IMR-90 (cell line): ENCODE data around the gene TBC1D23. TPM values are rescaled to one million over a fixed set of nuclear protein-coding genes. Genes with fewer than 3 reads are reported as not detected.

Source experiments
- ATAC-seq: fragments of 200-7000 bp; cut with Tn5 transposase; 2 replicates; pipeline ENCODE4 v1.9.1; 2020; ENCODE audit warnings: low read depth, mild to moderate bottlenecking, moderate library complexity
- BruUV-seq: library from RNA; stranded (reverse); fragments of 400-500 nt; replicated peaks from 2 replicates; lab custom pipeline; 2021; lab: Mats Ljungman, UMichigan
- CTCF ChIA-PET: fragments of 300-600 bp; formaldehyde crosslinking; extraction: SDS; loops from one replicate; lab custom pipeline; 2021; ENCODE audit warnings: antibody characterized with exemption; lab: Yijun Ruan, JAX
- POLR2A ChIA-PET: fragments of 300-600 bp; sonication (Branson Sonifier 250); formaldehyde crosslinking; loops from one replicate; lab custom pipeline; 2022; ENCODE audit warnings: antibody characterized with exemption; ENCODE audit not compliant: unreplicated experiment; lab: Charles Lee
- DNase-seq: peaks from one replicate; pipeline ENCODE4 v3.0.0; 2013
- H2AFZ ChIP-seq: replicated peaks from 2 replicates; pipeline ENCODE3; 2013; ENCODE audit warnings: low read length, mild to moderate bottlenecking; ENCODE audit not compliant: poor library complexity
- H2AK5ac ChIP-seq: 2 replicates; pipeline ENCODE4 v1.6.1; 2013; ENCODE audit warnings: low read depth, low read length, inconsistent platforms
- H2AK9ac ChIP-seq: replicated peaks from 2 replicates; pipeline ENCODE3; 2013; ENCODE audit warnings: mild to moderate bottlenecking, low read depth, low read length, moderate library complexity; ENCODE audit not compliant: poor library complexity
- H2BK120ac ChIP-seq: 2 replicates; pipeline ENCODE4 v1.6.1; 2013; ENCODE audit warnings: low read depth, low read length, inconsistent platforms
- H2BK15ac ChIP-seq: 3 replicates; pipeline ENCODE4 v1.6.1; 2013; ENCODE audit warnings: low read depth, low read length, inconsistent platforms
- H2BK20ac ChIP-seq: 2 replicates; pipeline ENCODE4 v1.6.1; 2013; ENCODE audit warnings: low read depth, mild to moderate bottlenecking, inconsistent platforms, low read length, moderate library complexity
- H2BK5ac ChIP-seq: 2 replicates; pipeline ENCODE4 v1.6.1; 2013; ENCODE audit warnings: mild to moderate bottlenecking, low read depth, low read length, inconsistent platforms; ENCODE audit not compliant: poor library complexity, severe bottlenecking
- H3K14ac ChIP-seq: replicated peaks from 2 replicates; pipeline ENCODE4 v1.6.1; 2013; ENCODE audit warnings: low read depth, low read length, inconsistent platforms
- H3K18ac ChIP-seq: 2 replicates; pipeline ENCODE4 v1.6.1; 2013; ENCODE audit warnings: low read depth, low read length, control low read depth
- H3K23ac ChIP-seq: 2 replicates; pipeline ENCODE4 v1.6.1; 2013; ENCODE audit warnings: low read depth, low read length, inconsistent platforms
- H3K27ac ChIP-seq: 2 replicates; pipeline ENCODE4 v1.5.1; 2013; ENCODE audit warnings: mild to moderate bottlenecking, control low read depth, low read length; ENCODE audit not compliant: insufficient read depth
- H3K27me3 ChIP-seq: 2 replicates; pipeline ENCODE4 v1.6.1; 2013; ENCODE audit warnings: low read length; ENCODE audit not compliant: control insufficient read depth, insufficient read depth
- H3K36me3 ChIP-seq: 2 replicates; pipeline ENCODE4 v1.6.1; 2013; ENCODE audit warnings: low read length, mixed read lengths; ENCODE audit not compliant: control insufficient read depth, insufficient read depth
- H3K4ac ChIP-seq: 2 replicates; pipeline ENCODE4 v1.6.1; 2013; ENCODE audit warnings: low read depth, low read length, inconsistent platforms
- H3K4me1 ChIP-seq: 2 replicates; pipeline ENCODE4 v1.6.1; 2013; ENCODE audit warnings: low read length, mixed read lengths; ENCODE audit not compliant: control insufficient read depth, insufficient read depth
- H3K4me2 ChIP-seq: 2 replicates; pipeline ENCODE4 v1.6.1; 2013; ENCODE audit warnings: low read depth, mild to moderate bottlenecking, control low read depth, low read length, moderate library complexity
- H3K4me3 ChIP-seq: 2 replicates; pipeline ENCODE4 v1.5.1; 2013; ENCODE audit warnings: low read depth, mild to moderate bottlenecking, control low read depth, low read length, moderate library complexity; ENCODE audit not compliant: insufficient read depth
- H3K56ac ChIP-seq: 2 replicates; pipeline ENCODE4 v1.6.1; 2013; ENCODE audit warnings: low read length, inconsistent platforms; ENCODE audit not compliant: insufficient read depth; ENCODE audit errors: extremely low read depth
- H3K79me1 ChIP-seq, 2 experiments: 2 replicates each; pipeline ENCODE4 v1.6.1; 2013; ENCODE audit warnings: low read length in 2 of 2, inconsistent platforms in 1 of 2, low read depth in 1 of 2
- H3K9ac ChIP-seq: 2 replicates; pipeline ENCODE4 v1.6.1; 2013; ENCODE audit warnings: low read depth, low read length, control low read depth
- H3K9me1 ChIP-seq: 2 replicates; pipeline ENCODE4 v1.6.1; 2013; ENCODE audit warnings: low read length, inconsistent platforms; ENCODE audit not compliant: insufficient read depth
- H3K9me3 ChIP-seq: 2 replicates; pipeline ENCODE4 v1.6.1; 2013; ENCODE audit warnings: low read length; ENCODE audit not compliant: control insufficient read depth, insufficient read depth
- H4K20me1 ChIP-seq: 2 replicates; pipeline ENCODE4 v1.6.1; 2013; ENCODE audit warnings: low read length, inconsistent platforms; ENCODE audit not compliant: insufficient read depth
- H4K5ac ChIP-seq: 2 replicates; pipeline ENCODE4 v1.6.1; 2013; ENCODE audit warnings: mild to moderate bottlenecking, low read depth, low read length, control low read depth
- H4K8ac ChIP-seq, 2 experiments: 2 replicates each; pipeline ENCODE4 v1.6.1; 2013; ENCODE audit warnings: low read depth in 2 of 2, low read length in 2 of 2, control low read depth in 1 of 2, inconsistent platforms in 1 of 2
- H4K91ac ChIP-seq: 2 replicates; pipeline ENCODE4 v1.6.1; 2013; ENCODE audit warnings: low read depth, low read length, inconsistent platforms; ENCODE audit not compliant: insufficient read depth
- CEBPB ChIP-seq: IDR thresholded peaks from 2 replicates; pipeline ENCODE4 v1.6.1; 2012; ENCODE audit warnings: low read depth, low read length, improper control_type of control experiment
- RAD21 ChIP-seq: IDR thresholded peaks from 2 replicates; pipeline ENCODE4 v1.6.1; 2012; ENCODE audit warnings: low read length, improper control_type of control experiment
- RCOR1 ChIP-seq: IDR thresholded peaks from 2 replicates; pipeline ENCODE4 v1.6.1; 2012; ENCODE audit warnings: mild to moderate bottlenecking, low read length, improper control_type of control experiment; ENCODE audit not compliant: insufficient replicate concordance
- RFX5 ChIP-seq: IDR thresholded peaks from 2 replicates; pipeline ENCODE4 v1.8.0; 2012; ENCODE audit warnings: low read depth, mild to moderate bottlenecking, low read length, moderate library complexity
- WGBS, 2 experiments: methylation state at CpG; one replicate each; pipeline versions ENCODE4 v1.1.5 to v1.1.7; 2013; ENCODE audit warnings: missing lambda C conversion rate in 2 of 2; ENCODE audit not compliant: insufficient read length in 1 of 2; ENCODE audit errors: extremely low coverage in 2 of 2; 5-methylcytosine and 5-hydroxymethylcytosine counted together
- dilution Hi-C: fragments of 300-500 bp; cut with HindIII; formaldehyde crosslinking; loops from one replicate; pipeline ENCODE4 v1.14.3; 2018; ENCODE audit warnings: low sequenced_read_pairs; ENCODE audit not compliant: unreplicated experiment
- in situ Hi-C: fragments of 300-500 bp; cut with MboI; formaldehyde crosslinking; loops from 3 replicates; pipeline ENCODE4 v1.14.3; 2019; ENCODE audit warnings: low sequenced_read_pairs, inconsistent platforms, mixed read lengths
- intact Hi-C: fragments of 100-400 bp; cut with micrococcal nuclease; formaldehyde crosslinking; loops from 2 replicates; pipeline ENCODE4 v1.10.0; 2022
- polyA plus RNA-seq, 3 experiments: library from polyadenylated mRNA; depleted of rRNA; stranded (reverse); fragments of >200 nt; gene quantifications; 2 replicates each; pipeline ENCODE4 v1.2.3, GENCODE V29; 2012; ENCODE audit warnings: low replicate concordance in 1 of 3
- total RNA-seq: library from RNA; depleted of rRNA; stranded (reverse); fragments of >200 nt; gene quantifications from 2 replicates; pipeline ENCODE4 v1.2.3, GENCODE V29; 2012

TBC1D23 gene
- total and polyA plus RNA-seq, 2 of the 4 experiments (the other 2 are of a cell fraction) = 21.2 to 67.0 TPM

GRCh38 chr3:100230710-100231109 lies 30.1 kb upstream of the TBC1D23 start:
- no peak overlapping the region; the same call in 2 of the 3 replicates for H2BK15ac ChIP-seq
- H4K91ac ChIP-seq = no peak overlapping the region
- no peak overlapping the region for H3K4me2 ChIP-seq
- no peak for DNase-seq
- H3K9me1 ChIP-seq = no peaks in the 10 kb centered on the region
- H2BK120ac ChIP-seq = peak overlapping the region; percentile 77; the same call in 1 of the 2 replicates
- H4K20me1 ChIP-seq = no peaks in the 10 kb centered on the region
- H2AK5ac ChIP-seq = no peak overlapping the region
- ATAC-seq = no peak
- peak overlapping the region; percentile 51; the same call in 1 of the 2 replicates for H2BK20ac ChIP-seq
- intact Hi-C loops = no loop called here
- ChIA-PET POLR2A (no interaction called here), CTCF (no interaction called here)
- H3K4me1 ChIP-seq = peaks cover 12% of the 10 kb centered on the region; the same call in 1 of the 2 replicates
- no peaks in the 10 kb centered on the region for H3K36me3 ChIP-seq
- no peak overlapping the region for H3K9ac ChIP-seq
- H3K56ac ChIP-seq = no peak overlapping the region
- no TSS peak for BruUV-seq
- H2BK5ac ChIP-seq = peak overlapping the region; percentile 38
- no peak overlapping the region for H4K5ac ChIP-seq
- no peak overlapping the region for H3K4me3 ChIP-seq
- no peak overlapping the region for H2AFZ ChIP-seq
- dilution Hi-C loops = no loop called here
- WGBS, 2 experiments = no CpG with 5 or more reads among the region's 3 CpGs
- H4K8ac ChIP-seq = no peak overlapping the region
- TF ChIP-seq RAD21 = no peak
- no peak for TF ChIP-seq RFX5
- TF ChIP-seq CEBPB = no peak
- TF ChIP-seq RCOR1 = no peak
- no peaks in the 10 kb centered on the region for H3K79me1 ChIP-seq
- H3K14ac ChIP-seq = 0 out of 2 replicates have a peak overlapping the region, but pooled peaks have one; percentile 19
- no peak overlapping the region for H3K23ac ChIP-seq
- H3K18ac ChIP-seq = no peak overlapping the region
- no peak overlapping the region; the same call in 1 of the 2 replicates for H3K4ac ChIP-seq
- H3K9me3 ChIP-seq = peaks cover 5% of the 10 kb centered on the region
- H3K27ac ChIP-seq = no peak overlapping the region
- no peaks in the 10 kb centered on the region for H3K27me3 ChIP-seq
- H2AK9ac ChIP-seq = no peak overlapping the region
- in situ Hi-C loops = no loop called here
